ENCODE measurements around the gene TMEM63C.

GRCh38 chr14:77181603-77182437 lies at the start of gene TMEM63C:
- TF ChIP-seq CTCF (IDR thresholded peaks at IDR 0.05): no peak
- no peak for TF ChIP-seq EP300 (IDR thresholded peaks at IDR 0.05)
- no peak for TF ChIP-seq POLR2A (IDR thresholded peaks at IDR 0.05)
- no peak for TF ChIP-seq POLR2AphosphoS5 (IDR thresholded peaks at IDR 0.05)
